ENCODE data around the gene PRSS57.

DNA sequence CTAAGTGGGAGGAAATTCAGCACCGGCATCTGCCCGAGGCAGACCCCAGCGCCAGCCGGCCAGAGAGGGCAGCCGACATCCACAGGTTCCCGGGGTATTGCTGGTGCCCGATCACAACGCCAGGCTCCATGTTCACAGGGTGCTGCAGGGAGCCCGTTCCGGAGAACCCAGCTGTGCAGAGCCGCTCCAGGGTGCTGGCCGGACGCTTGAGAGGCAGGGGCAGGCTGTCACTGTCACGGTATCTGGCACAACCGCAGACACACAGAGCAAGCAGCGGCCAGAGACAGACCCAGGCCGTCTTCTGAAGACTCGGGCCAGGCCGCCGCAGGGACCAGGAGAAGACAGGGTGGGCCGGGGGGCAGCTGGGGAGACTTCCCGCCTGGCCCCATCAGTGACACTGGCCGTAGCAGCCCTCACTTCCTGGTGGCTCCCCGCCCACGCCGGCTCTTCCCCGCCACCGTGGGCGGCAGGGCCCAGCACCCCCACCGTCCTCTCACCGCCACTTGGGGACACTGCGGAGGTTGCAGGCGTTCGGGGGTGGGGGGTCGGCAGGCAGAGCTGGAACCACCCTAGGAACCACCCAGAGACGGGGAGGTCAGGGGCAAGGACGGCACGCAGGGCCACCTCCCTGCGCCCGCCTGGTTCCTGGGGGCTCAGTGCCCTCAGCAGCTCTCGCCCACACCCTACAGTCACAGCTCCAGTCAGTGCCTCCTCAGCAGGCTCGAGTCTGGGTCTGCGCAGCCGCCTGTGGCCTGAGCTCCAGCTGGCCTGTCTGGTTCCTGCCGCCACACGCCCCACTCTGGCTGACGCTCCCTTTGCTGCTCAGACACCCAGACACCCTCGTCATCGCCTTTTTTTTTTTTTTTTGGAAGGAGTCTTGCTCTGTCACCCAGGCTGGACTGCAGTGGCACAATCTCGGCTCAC lies 36.1 kb downstream of the PRSS57 start:
- no peak for TF ChIP-seq EP300 (IDR thresholded peaks at IDR 0.05)
- TF ChIP-seq, protein P1, sequence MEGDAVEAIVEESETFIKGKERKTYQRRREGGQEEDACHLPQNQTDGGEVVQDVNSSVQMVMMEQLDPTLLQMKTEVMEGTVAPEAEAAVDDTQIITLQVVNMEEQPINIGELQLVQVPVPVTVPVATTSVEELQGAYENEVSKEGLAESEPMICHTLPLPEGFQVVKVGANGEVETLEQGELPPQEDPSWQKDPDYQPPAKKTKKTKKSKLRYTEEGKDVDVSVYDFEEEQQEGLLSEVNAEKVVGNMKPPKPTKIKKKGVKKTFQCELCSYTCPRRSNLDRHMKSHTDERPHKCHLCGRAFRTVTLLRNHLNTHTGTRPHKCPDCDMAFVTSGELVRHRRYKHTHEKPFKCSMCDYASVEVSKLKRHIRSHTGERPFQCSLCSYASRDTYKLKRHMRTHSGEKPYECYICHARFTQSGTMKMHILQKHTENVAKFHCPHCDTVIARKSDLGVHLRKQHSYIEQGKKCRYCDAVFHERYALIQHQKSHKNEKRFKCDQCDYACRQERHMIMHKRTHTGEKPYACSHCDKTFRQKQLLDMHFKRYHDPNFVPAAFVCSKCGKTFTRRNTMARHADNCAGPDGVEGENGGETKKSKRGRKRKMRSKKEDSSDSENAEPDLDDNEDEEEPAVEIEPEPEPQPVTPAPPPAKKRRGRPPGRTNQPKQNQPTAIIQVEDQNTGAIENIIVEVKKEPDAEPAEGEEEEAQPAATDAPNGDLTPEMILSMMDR (IDR thresholded peaks at IDR 0.05): no peak
- TF ChIP-seq POLR2A (IDR thresholded peaks at IDR 0.05): no peak

Data from tibial nerve (tissue), 4 donors.